IMR-90 (cell line): ENCODE data around the gene CD69. TPM values are rescaled to one million over a fixed set of nuclear protein-coding genes. Genes with fewer than 3 reads are reported as not detected.

Experiments
- ATAC-seq: fragments of 200-7000 bp; cut with Tn5 transposase; 2 replicates; pipeline ENCODE4 v1.9.1; 2020; ENCODE audit warnings: low read depth, mild to moderate bottlenecking, moderate library complexity
- BruUV-seq: library from RNA; stranded (reverse); fragments of 400-500 nt; replicated peaks from 2 replicates; lab custom pipeline; 2021; lab: Mats Ljungman, UMichigan
- CTCF ChIA-PET: fragments of 300-600 bp; formaldehyde crosslinking; extraction: SDS; loops from one replicate; lab custom pipeline; 2021; ENCODE audit warnings: antibody characterized with exemption; lab: Yijun Ruan, JAX
- POLR2A ChIA-PET: fragments of 300-600 bp; sonication (Branson Sonifier 250); formaldehyde crosslinking; loops from one replicate; lab custom pipeline; 2022; ENCODE audit warnings: antibody characterized with exemption; ENCODE audit not compliant: unreplicated experiment; lab: Charles Lee
- DNase-seq: peaks from one replicate; pipeline ENCODE4 v3.0.0; 2013
- H2AFZ ChIP-seq: replicated peaks from 2 replicates; pipeline ENCODE3; 2013; ENCODE audit warnings: low read length, mild to moderate bottlenecking; ENCODE audit not compliant: poor library complexity
- H2AK5ac ChIP-seq: 2 replicates; pipeline ENCODE4 v1.6.1; 2013; ENCODE audit warnings: low read depth, low read length, inconsistent platforms
- H2AK9ac ChIP-seq: replicated peaks from 2 replicates; pipeline ENCODE3; 2013; ENCODE audit warnings: mild to moderate bottlenecking, low read depth, low read length, moderate library complexity; ENCODE audit not compliant: poor library complexity
- H2BK120ac ChIP-seq: 2 replicates; pipeline ENCODE4 v1.6.1; 2013; ENCODE audit warnings: low read depth, low read length, inconsistent platforms
- H2BK15ac ChIP-seq: 3 replicates; pipeline ENCODE4 v1.6.1; 2013; ENCODE audit warnings: low read depth, low read length, inconsistent platforms
- H2BK20ac ChIP-seq: 2 replicates; pipeline ENCODE4 v1.6.1; 2013; ENCODE audit warnings: low read depth, mild to moderate bottlenecking, inconsistent platforms, low read length, moderate library complexity
- H2BK5ac ChIP-seq: 2 replicates; pipeline ENCODE4 v1.6.1; 2013; ENCODE audit warnings: mild to moderate bottlenecking, low read depth, low read length, inconsistent platforms; ENCODE audit not compliant: poor library complexity, severe bottlenecking
- H3K14ac ChIP-seq: replicated peaks from 2 replicates; pipeline ENCODE4 v1.6.1; 2013; ENCODE audit warnings: low read depth, low read length, inconsistent platforms
- H3K18ac ChIP-seq: 2 replicates; pipeline ENCODE4 v1.6.1; 2013; ENCODE audit warnings: low read depth, low read length, control low read depth
- H3K23ac ChIP-seq: 2 replicates; pipeline ENCODE4 v1.6.1; 2013; ENCODE audit warnings: low read depth, low read length, inconsistent platforms
- H3K27ac ChIP-seq: 2 replicates; pipeline ENCODE4 v1.5.1; 2013; ENCODE audit warnings: mild to moderate bottlenecking, control low read depth, low read length; ENCODE audit not compliant: insufficient read depth
- H3K27me3 ChIP-seq: 2 replicates; pipeline ENCODE4 v1.6.1; 2013; ENCODE audit warnings: low read length; ENCODE audit not compliant: control insufficient read depth, insufficient read depth
- H3K36me3 ChIP-seq: 2 replicates; pipeline ENCODE4 v1.6.1; 2013; ENCODE audit warnings: low read length, mixed read lengths; ENCODE audit not compliant: control insufficient read depth, insufficient read depth
- H3K4ac ChIP-seq: 2 replicates; pipeline ENCODE4 v1.6.1; 2013; ENCODE audit warnings: low read depth, low read length, inconsistent platforms
- H3K4me1 ChIP-seq: 2 replicates; pipeline ENCODE4 v1.6.1; 2013; ENCODE audit warnings: low read length, mixed read lengths; ENCODE audit not compliant: control insufficient read depth, insufficient read depth
- H3K4me2 ChIP-seq: 2 replicates; pipeline ENCODE4 v1.6.1; 2013; ENCODE audit warnings: low read depth, mild to moderate bottlenecking, control low read depth, low read length, moderate library complexity
- H3K4me3 ChIP-seq: 2 replicates; pipeline ENCODE4 v1.5.1; 2013; ENCODE audit warnings: low read depth, mild to moderate bottlenecking, control low read depth, low read length, moderate library complexity; ENCODE audit not compliant: insufficient read depth
- H3K56ac ChIP-seq: 2 replicates; pipeline ENCODE4 v1.6.1; 2013; ENCODE audit warnings: low read length, inconsistent platforms; ENCODE audit not compliant: insufficient read depth; ENCODE audit errors: extremely low read depth
- H3K79me1 ChIP-seq, 2 experiments: 2 replicates each; pipeline ENCODE4 v1.6.1; 2013; ENCODE audit warnings: low read length in 2 of 2, inconsistent platforms in 1 of 2, low read depth in 1 of 2
- H3K9ac ChIP-seq: 2 replicates; pipeline ENCODE4 v1.6.1; 2013; ENCODE audit warnings: low read depth, low read length, control low read depth
- H3K9me1 ChIP-seq: 2 replicates; pipeline ENCODE4 v1.6.1; 2013; ENCODE audit warnings: low read length, inconsistent platforms; ENCODE audit not compliant: insufficient read depth
- H3K9me3 ChIP-seq: 2 replicates; pipeline ENCODE4 v1.6.1; 2013; ENCODE audit warnings: low read length; ENCODE audit not compliant: control insufficient read depth, insufficient read depth
- H4K20me1 ChIP-seq: 2 replicates; pipeline ENCODE4 v1.6.1; 2013; ENCODE audit warnings: low read length, inconsistent platforms; ENCODE audit not compliant: insufficient read depth
- H4K5ac ChIP-seq: 2 replicates; pipeline ENCODE4 v1.6.1; 2013; ENCODE audit warnings: mild to moderate bottlenecking, low read depth, low read length, control low read depth
- H4K8ac ChIP-seq, 2 experiments: 2 replicates each; pipeline ENCODE4 v1.6.1; 2013; ENCODE audit warnings: low read depth in 2 of 2, low read length in 2 of 2, control low read depth in 1 of 2, inconsistent platforms in 1 of 2
- H4K91ac ChIP-seq: 2 replicates; pipeline ENCODE4 v1.6.1; 2013; ENCODE audit warnings: low read depth, low read length, inconsistent platforms; ENCODE audit not compliant: insufficient read depth
- CHD1 ChIP-seq: IDR thresholded peaks from 2 replicates; pipeline ENCODE4 v1.6.1; 2012; ENCODE audit warnings: low read depth, low read length, improper control_type of control experiment
- FOS ChIP-seq: fragments of 150-350 bp; IDR thresholded peaks from 2 replicates; pipeline ENCODE4 v1.6.1; 2016; ENCODE audit warnings: low read depth, low read length
- MAZ ChIP-seq: IDR thresholded peaks from 2 replicates; pipeline ENCODE4 v1.6.1; 2012; ENCODE audit warnings: low read depth, mild to moderate bottlenecking, low read length, improper control_type of control experiment, moderate library complexity, borderline replicate concordance
- POLR2A ChIP-seq: IDR thresholded peaks from 2 replicates; pipeline ENCODE4 v1.6.1; 2012; ENCODE audit warnings: mild to moderate bottlenecking, low read depth, low read length
- SMC3 ChIP-seq: fragments of 150-350 bp; IDR thresholded peaks from 2 replicates; pipeline ENCODE4 v1.6.1; 2016; ENCODE audit warnings: low read depth, mild to moderate bottlenecking, antibody characterized with exemption, low read length, moderate library complexity
- WGBS, 2 experiments: methylation state at CpG; one replicate each; pipeline versions ENCODE4 v1.1.5 to v1.1.7; 2013; ENCODE audit warnings: missing lambda C conversion rate in 2 of 2; ENCODE audit not compliant: insufficient read length in 1 of 2; ENCODE audit errors: extremely low coverage in 2 of 2; 5-methylcytosine and 5-hydroxymethylcytosine counted together
- dilution Hi-C: fragments of 300-500 bp; cut with HindIII; formaldehyde crosslinking; loops from one replicate; pipeline ENCODE4 v1.14.3; 2018; ENCODE audit warnings: low sequenced_read_pairs; ENCODE audit not compliant: unreplicated experiment
- in situ Hi-C: fragments of 300-500 bp; cut with MboI; formaldehyde crosslinking; loops from 3 replicates; pipeline ENCODE4 v1.14.3; 2019; ENCODE audit warnings: low sequenced_read_pairs, inconsistent platforms, mixed read lengths
- intact Hi-C: fragments of 100-400 bp; cut with micrococcal nuclease; formaldehyde crosslinking; loops from 2 replicates; pipeline ENCODE4 v1.10.0; 2022
- polyA plus RNA-seq, 3 experiments: library from polyadenylated mRNA; depleted of rRNA; stranded (reverse); fragments of >200 nt; gene quantifications; 2 replicates each; pipeline ENCODE4 v1.2.3, GENCODE V29; 2012; ENCODE audit warnings: low replicate concordance in 1 of 3
- total RNA-seq: library from RNA; depleted of rRNA; stranded (reverse); fragments of >200 nt; gene quantifications from 2 replicates; pipeline ENCODE4 v1.2.3, GENCODE V29; 2012

CD69 gene
- total and polyA plus RNA-seq, 2 of the 4 experiments (the other 2 are of a cell fraction) = not detected

- Histone ChIP-seq H2BK5ac (no peak overlapping the region), H4K20me1 (no peaks in the 10 kb centered on the region), H3K56ac (no peak overlapping the region), H4K8ac (no peak overlapping the region), H4K91ac (no peak overlapping the region), H2BK15ac (no peak overlapping the region), H3K27ac (no peak overlapping the region), H3K36me3 (no peaks in the 10 kb centered on the region), H3K14ac (no peak overlapping the region), H4K5ac (no peak overlapping the region), H3K4me1 (peaks cover 2% of the 10 kb centered on the region; the same call in 1 of the 2 replicates), H3K4me2 (no peak overlapping the region), H3K23ac (no peak overlapping the region), H3K4ac (no peak overlapping the region), H2AFZ (no peak overlapping the region), H3K9me3 (no peaks in the 10 kb centered on the region), H3K9ac (no peak overlapping the region), H3K4me3 (no peak overlapping the region), H3K79me1 (no peaks in the 10 kb centered on the region), H2AK5ac (no peak overlapping the region), H3K9me1 (0 out of 2 replicates have a peak, but pooled peaks cover 2% of the 10 kb centered on the region), H2BK120ac (no peak overlapping the region), H3K27me3 (no peaks in the 10 kb centered on the region), H3K18ac (no peak overlapping the region), H2BK20ac (no peak overlapping the region), H2AK9ac (no peak overlapping the region)
- TF ChIP-seq MAZ (no peak), POLR2A (no peak), FOS (no peak), CHD1 (no peak), SMC3 (no peak)
- DNase-seq = no peak
- BruUV-seq = no TSS peak
- dilution Hi-C loops (no loop called here), in situ Hi-C loops (no loop called here), intact Hi-C loops (no loop called here)
- CTCF ChIA-PET = interaction anchor here (5.8 kb wide), 1 partner anchor 46 kb away, joined by 39 read pairs; no protein-coding TSS in a partner anchor
- WGBS, 2 experiments = no CpG with 5 or more reads among the region's 5 CpGs
- POLR2A ChIA-PET = no interaction called here
- no peak for ATAC-seq
Observed at GRCh38 chr12:9796346-9796745, 35.6 kb upstream of the CD69 start.
